Measurements from ENCODE around the gene FECH.
"Not testable (repeated sequence)": the region's sequence is repeated elsewhere in the genome, so short reads cannot be mapped to it uniquely, and the experiment has no call there.

The FECH gene

DNA sequence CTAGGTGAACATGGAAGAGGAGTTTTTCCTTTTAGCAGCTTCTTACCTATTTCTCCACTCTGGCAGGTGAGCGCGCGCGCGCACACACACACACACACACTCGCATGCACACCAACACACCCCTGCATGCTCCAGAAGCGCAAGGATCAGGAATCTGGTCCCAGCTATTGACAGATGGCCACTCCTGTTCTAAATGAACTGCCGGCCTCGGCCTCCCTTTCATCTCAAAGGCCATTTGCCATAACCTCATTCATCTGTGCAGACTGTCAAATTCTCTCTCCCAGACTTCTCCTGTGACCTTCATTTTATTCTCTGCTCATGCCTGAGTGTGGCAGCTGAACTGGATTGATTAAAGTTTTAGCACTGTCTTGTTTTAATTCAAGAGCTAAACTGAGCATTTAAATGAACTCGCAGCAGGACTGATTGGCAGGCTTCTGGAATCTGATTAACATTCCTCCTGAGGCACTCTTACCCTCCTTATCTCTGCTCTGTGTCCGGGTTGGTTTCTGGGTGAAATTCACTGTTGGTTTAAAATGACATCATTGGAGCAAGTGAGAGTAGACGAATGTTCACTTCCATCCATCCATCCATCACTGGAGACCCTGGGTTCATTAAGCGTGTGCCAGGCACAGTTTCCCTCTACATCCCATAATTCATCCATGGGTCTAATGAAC lies 58.8 kb downstream of the FECH start:
- no peak for DNase-seq

- DNase-seq: no peak
These were observed 63.1 kb downstream of the FECH start for GRCh38 chr18:57523171-57523956.

- DNase-seq: not testable (repeated sequence)
These were observed 64.2 kb downstream of the FECH start for GRCh38 chr18:57522348-57522747.

- DNase-seq: no peak
These were observed 66.7 kb downstream of the FECH start for GRCh38 chr18:57519668-57520424.

DNA sequence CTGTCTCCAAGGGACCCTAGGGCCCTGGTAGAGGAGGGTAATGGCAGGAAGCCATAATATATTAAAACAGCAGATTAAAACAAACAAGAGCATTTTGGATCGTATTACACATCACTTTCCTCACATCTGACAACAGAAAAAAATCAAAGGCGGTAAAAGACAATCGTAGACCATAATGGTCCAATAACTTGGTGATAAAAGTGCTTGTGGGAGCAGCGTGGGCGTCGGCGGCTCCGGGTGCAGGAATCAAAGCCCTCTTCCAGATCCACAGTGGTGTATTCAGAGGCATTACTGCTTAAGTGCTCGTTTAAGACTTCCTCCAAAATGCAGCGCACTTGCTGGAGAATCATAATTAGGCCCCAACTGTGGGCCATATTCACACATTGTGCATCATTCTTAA lies 68.0 kb downstream of the FECH start:
- DNase-seq: no peak

DNA sequence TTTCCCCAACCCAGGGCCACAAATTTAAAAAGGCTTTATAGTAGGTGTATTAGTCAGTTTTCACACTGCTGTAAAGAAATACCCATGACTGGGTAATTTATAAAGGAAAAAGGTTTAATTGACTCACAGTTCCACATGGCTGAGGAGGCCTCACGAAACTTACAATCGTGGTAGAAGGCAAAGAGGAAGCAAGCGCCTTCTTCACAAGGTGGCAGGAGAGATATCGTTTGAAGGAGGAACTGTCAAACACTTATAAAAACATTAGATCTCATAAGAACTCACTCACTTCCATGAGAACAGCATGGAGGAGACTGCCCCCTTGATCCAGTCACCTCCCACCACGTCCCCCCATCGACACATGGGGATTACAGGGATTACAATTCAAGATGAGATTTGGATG lies 70.4 kb downstream of the FECH start:
- no peak for DNase-seq

GRCh38 chr18:57505231-57505630 lies 81.3 kb downstream of the FECH start:
- no peak for DNase-seq

DNA sequence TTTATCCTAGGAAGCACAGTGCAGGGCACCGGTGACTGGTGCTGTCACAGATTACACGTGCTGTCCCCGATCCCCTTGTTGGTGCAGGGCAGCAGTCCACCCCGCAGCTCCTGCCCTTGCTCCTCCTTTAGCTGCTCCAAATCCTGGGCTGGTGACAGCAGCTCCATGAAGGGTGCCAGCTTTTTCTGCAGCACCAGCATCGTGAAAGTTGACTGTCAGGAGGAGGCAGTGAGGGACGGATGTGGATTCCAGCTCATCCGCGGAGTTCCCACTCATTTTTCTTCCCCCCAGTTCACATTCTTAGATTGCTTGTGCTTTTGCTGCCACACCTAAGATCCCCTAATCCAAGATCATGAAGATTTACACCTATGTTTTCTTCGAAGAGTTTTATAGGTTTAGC lies 83.9 kb downstream of the FECH start:
- no peak for DNase-seq

DNA sequence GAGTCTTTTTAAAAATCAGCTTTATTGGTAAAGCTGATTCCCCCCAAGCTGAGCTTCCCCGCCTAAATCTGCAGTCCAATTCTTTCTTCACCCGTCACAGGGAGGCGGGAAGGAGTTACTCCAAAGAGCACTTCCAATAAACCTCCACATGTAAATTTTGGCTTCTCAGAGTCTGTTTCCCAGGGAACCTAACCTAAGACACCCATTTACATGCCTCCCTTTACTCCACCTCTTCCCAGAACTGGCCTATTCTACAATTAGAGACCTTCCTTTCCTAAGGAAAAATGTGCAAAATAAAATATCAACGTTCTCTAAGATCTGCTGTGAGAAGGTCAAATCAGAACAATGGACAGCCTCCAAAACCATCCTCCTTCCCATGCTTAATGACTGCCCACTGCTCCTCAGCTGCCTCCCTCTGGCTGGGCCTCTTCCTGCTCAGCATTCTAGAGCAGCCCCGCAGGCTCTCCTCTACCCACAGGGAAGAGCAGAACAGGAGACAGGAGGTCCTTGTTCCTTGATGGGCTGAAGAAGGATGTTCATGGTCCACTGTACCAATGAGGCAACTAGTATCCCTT lies 87.7 kb downstream of the FECH start:
- no peak for DNase-seq

All from activated gamma-delta T cell treated with Interleukin-2 at 50 U/mL for 16 hours (primary cell).